Measurements from ENCODE around the gene ZNF827. TPM values are rescaled to one million over a fixed set of nuclear protein-coding genes. Genes with fewer than 3 reads are reported as not detected.

Gene ZNF827
- total RNA-seq: 20.3 TPM

GRCh38 chr4:145938618-145939440 lies at the start of gene ZNF827:
TSS of gene ZNF827 (minus strand) at chr4:145938823. CDS start at chr4:145938407, 416 bp downstream.
- peak; percentile 79 for DNase-seq (ENCODE audit: low spot score)

- DNase-seq (ENCODE audit: low spot score): no peak
These were observed 45.9 kb upstream of the ZNF827 start for GRCh38 chr4:145984563-145984962.

- DNase-seq (ENCODE audit: low spot score): no peak
These were observed 44.2 kb upstream of the ZNF827 start for GRCh38 chr4:145982791-145983190.

- DNase-seq (ENCODE audit: low spot score): no peak
These were observed 40.5 kb upstream of the ZNF827 start for GRCh38 chr4:145979160-145979559.

- no peak for DNase-seq (ENCODE audit: low spot score)
These were observed 38.1 kb upstream of the ZNF827 start for GRCh38 chr4:145976680-145977079.

GRCh38 chr4:145960012-145960411 lies 21.4 kb upstream of the ZNF827 start:
- DNase-seq (ENCODE audit: low spot score): no peak

- no peak for DNase-seq (ENCODE audit: low spot score)
These were observed 18.7 kb upstream of the ZNF827 start for GRCh38 chr4:145957302-145957701.

GRCh38 chr4:145956288-145956890 lies 17.8 kb upstream of the ZNF827 start:
- peak; percentile 22 for DNase-seq (ENCODE audit: low spot score)

GRCh38 chr4:145954924-145955339 lies 16.3 kb upstream of the ZNF827 start:
- DNase-seq (ENCODE audit: low spot score): no peak

GRCh38 chr4:145951931-145952330 lies 13.3 kb upstream of the ZNF827 start:
- no peak for DNase-seq (ENCODE audit: low spot score)

- DNase-seq (ENCODE audit: low spot score): no peak
These were observed 7.0 kb upstream of the ZNF827 start for GRCh38 chr4:145945431-145946155.

GRCh38 chr4:145944886-145945285 lies 6.3 kb upstream of the ZNF827 start:
- DNase-seq (ENCODE audit: low spot score): no peak

- DNase-seq (ENCODE audit: low spot score): no peak
These were observed 1.2 kb upstream of the ZNF827 start for GRCh38 chr4:145939856-145940255.

- no peak for DNase-seq (ENCODE audit: low spot score)
These were observed 773 bp upstream of the ZNF827 start for GRCh38 chr4:145939441-145939750.

GRCh38 chr4:145937971-145938611 lies 532 bp downstream of the ZNF827 start:
- DNase-seq (ENCODE audit: low spot score): peak; percentile 22

GRCh38 chr4:145936997-145937901 lies 1.4 kb downstream of the ZNF827 start:
- DNase-seq (ENCODE audit: low spot score): peak; percentile 64

- DNase-seq (ENCODE audit: low spot score): peak; percentile 40
These were observed 2.3 kb downstream of the ZNF827 start for GRCh38 chr4:145936142-145936996.

- DNase-seq (ENCODE audit: low spot score): peak; percentile 19
These were observed 3.1 kb downstream of the ZNF827 start for GRCh38 chr4:145935253-145936141.

GRCh38 chr4:145934434-145935047 lies 4.1 kb downstream of the ZNF827 start:
- DNase-seq (ENCODE audit: low spot score): no peak
